NCI-H2081 (cell line): ENCODE results near the gene HRH1.
A peak's percentile ranks its signal among the peaks of the same experiment; 100 is the strongest.
"Not testable (repeated sequence)": the region's sequence is repeated elsewhere in the genome, so short reads cannot be mapped to it uniquely, and the experiment has no call there.

Source experiments
- DNase-seq, 2 experiments: peaks; one replicate each; lab custom pipeline; 2025; lab: John Stamatoyannopoulos, UW

HRH1 gene

GRCh38 chr3:11172096-11172690, 17.9 kb downstream of the HRH1 start:
- DNase-seq: no peak

GRCh38 chr3:11173828-11174465, 19.7 kb downstream of the HRH1 start:
- no peak for DNase-seq

GRCh38 chr3:11178421-11178820, 24.1 kb downstream of the HRH1 start:
- DNase-seq: no peak

- not testable (repeated sequence) for DNase-seq
These were observed 30.2 kb downstream of the HRH1 start for GRCh38 chr3:11184328-11184969.

- DNase-seq: no peak
These were observed 30.9 kb downstream of the HRH1 start for GRCh38 chr3:11185144-11185543.

- DNase-seq: no peak
These were observed 31.4 kb downstream of the HRH1 start for GRCh38 chr3:11185564-11186317.

- DNase-seq: no peak
These were observed 32.0 kb downstream of the HRH1 start for GRCh38 chr3:11186318-11186692.

GRCh38 chr3:11186771-11187191, 32.5 kb downstream of the HRH1 start:
- DNase-seq: no peak

GRCh38 chr3:11187681-11188080, 33.4 kb downstream of the HRH1 start:
- DNase-seq: no peak

GRCh38 chr3:11188231-11188630, 33.9 kb downstream of the HRH1 start:
- DNase-seq: no peak

- DNase-seq: no peak
These were observed 40.9 kb downstream of the HRH1 start for GRCh38 chr3:11195201-11195600.

GRCh38 chr3:11195721-11196332, 41.5 kb downstream of the HRH1 start:
- DNase-seq: no peak

GRCh38 chr3:11197484-11197883, 43.2 kb downstream of the HRH1 start:
- DNase-seq: no peak

GRCh38 chr3:11198070-11198469, 43.8 kb downstream of the HRH1 start:
- DNase-seq: no peak

GRCh38 chr3:11198495-11198894, 44.2 kb downstream of the HRH1 start:
- no peak for DNase-seq

GRCh38 chr3:11199902-11200845, 45.9 kb downstream of the HRH1 start:
- DNase-seq: no peak

GRCh38 chr3:11201251-11202019, 47.1 kb downstream of the HRH1 start:
- no peak for DNase-seq

- DNase-seq: no peak
These were observed 49.7 kb downstream of the HRH1 start for GRCh38 chr3:11203961-11204360.

GRCh38 chr3:11204697-11205348, 50.5 kb downstream of the HRH1 start:
- DNase-seq: peak; percentile 7 to 46

- not testable (repeated sequence) for DNase-seq
These were observed 51.6 kb downstream of the HRH1 start for GRCh38 chr3:11205881-11206280.
